Hepatic stellate cell (primary cell): ENCODE data around the gene DYSF.

ENCODE experiments used
- DNase-seq: peaks from one replicate; pipeline ENCODE4 v3.0.0; 2011; ENCODE audit warnings: low spot score

DYSF gene

GRCh38 chr2:71576541-71576940 lies 123.2 kb downstream of the DYSF start:
- no peak for DNase-seq

GRCh38 chr2:71577209-71577608 lies 123.8 kb downstream of the DYSF start:
- DNase-seq, result no peak

DNA sequence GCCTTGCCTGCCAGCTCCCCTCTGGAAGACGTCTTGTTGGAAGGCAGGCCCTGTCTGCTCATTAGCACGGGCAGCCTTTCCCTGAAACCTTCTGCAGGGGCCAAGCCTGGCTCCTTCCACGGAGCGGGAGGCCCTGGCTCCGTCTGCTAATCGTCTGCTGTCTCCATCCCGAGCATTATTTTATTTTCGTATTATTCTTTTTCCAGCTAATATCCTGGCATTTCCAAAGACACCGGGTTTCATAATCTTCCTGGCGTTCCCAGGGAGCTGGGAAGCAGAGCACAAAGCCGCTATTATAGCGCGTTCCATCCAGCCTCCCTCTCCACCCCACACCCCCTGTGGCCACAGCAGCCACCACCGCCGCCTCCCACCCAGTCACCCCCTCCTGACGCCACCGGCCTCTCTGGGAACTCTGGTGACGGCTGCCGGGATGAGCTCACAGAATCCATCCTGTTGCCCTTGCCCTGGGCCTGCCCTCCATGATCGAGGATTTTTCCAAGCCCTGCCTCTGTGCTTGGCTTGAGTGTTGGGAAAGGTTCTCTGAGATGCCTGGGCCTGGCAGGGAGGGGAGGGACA lies 125.5 kb downstream of the DYSF start:
- DNase-seq, result peak; percentile 90

DNA sequence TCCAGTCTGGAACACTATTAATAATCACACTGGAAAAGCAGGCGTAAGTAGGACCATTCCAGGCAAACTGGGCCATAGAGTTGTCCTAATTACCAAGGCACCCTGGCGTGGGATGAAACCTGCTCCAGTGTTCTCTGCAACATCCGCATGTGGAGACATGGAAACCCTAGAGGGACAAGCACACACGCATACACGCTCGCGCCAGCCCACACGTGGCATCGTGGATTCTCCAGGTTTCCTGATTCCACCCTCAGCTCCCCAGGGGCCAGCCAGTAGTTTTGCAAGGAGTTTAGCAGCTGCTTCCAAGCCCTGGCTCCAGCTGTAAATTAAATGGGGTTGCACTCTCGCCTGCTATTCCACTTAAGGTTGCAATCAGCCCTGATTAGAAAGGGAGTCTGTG lies 127.7 kb downstream of the DYSF start:
- no peak for DNase-seq

DNA sequence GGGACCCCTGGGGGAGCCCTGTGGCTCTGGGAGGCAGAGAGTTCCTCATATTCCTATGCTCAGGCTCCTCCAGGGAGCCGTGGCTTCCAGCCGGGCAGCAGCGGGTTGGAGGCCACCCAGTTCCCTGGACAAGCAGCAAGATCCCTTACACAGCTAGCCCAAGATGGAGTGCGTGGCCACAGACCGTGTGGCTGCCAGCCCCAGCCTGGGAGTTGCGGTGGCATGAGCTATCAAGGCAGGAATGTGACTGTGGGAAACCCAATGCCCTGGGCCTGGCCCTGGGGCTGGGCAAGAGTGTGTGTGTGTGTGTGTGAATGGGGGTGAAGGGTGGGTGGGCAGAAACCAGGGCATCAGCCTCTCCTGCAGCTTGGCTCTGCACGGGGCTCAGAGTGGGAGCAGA lies 130.5 kb downstream of the DYSF start:
- DNase-seq, result no peak

DNA sequence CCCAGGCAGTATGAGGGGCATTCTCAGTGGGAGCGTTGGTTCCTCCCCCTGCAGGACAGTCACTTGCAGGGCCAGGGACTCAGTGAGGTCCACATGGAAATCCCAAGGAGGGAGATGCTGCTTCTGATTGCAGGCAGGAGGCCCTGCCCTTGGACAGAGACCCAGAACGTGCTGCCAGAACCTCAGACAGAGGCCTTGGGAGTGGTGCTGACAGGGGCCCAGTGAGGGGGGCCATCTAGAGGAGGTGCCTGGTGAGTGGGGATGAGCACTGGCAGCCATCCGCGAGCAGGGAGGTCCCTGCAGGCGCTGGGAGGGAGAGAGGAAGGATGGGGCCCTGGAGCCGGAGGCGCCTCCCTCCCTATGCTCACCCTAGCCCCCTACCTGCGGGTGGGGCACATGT lies 133.1 kb downstream of the DYSF start:
- DNase-seq, result no peak

- DNase-seq, result no peak
These were observed 134.2 kb downstream of the DYSF start for GRCh38 chr2:71587509-71588073.

GRCh38 chr2:71588497-71589170 lies 135.3 kb downstream of the DYSF start:
- no peak for DNase-seq

- DNase-seq, result no peak
These were observed 136.4 kb downstream of the DYSF start for GRCh38 chr2:71589763-71590162.

DNA sequence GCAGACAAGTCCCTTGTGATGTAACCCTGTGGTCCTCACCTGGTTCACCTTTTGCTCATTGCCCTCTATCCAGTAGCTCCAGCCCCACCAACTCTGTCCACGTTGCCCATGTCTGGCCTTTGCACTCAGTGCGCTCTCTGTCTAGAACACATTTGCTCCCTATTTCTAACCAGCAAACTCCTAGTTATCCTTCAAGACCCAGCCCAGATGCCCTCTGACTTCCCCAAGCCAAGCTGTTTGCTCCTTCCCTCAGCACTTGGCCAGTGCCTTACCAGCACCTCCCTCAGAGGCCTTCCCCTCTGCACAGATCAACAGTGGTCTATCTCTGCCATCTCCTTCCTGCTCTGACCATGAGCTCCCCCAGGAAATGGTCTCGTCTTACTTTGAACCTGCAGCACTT lies 137.7 kb downstream of the DYSF start:
- no peak for DNase-seq

GRCh38 chr2:71592181-71592711 lies 138.9 kb downstream of the DYSF start:
- no peak for DNase-seq

- DNase-seq, result no peak
These were observed 142.2 kb downstream of the DYSF start for GRCh38 chr2:71595569-71595968.

DNA sequence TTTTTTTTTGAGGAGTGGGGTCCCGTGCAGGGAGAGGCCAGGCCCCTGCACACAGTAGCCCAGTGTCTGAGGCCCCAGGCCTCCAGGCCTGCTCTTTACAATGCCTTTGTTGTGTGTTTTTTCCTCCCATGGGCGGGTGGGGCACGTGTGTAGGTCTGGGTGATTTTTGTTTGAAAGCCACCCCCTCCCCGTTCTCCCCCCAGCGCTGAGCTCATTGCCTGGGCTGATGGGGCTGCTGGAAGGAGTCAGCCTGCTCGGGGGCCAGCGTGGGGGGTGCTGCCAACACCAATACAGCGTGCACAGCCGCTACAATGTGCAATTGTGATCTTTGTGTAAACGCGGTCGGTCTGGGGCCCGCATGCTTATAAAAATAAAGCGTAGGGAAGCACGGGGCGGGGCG lies 142.7 kb downstream of the DYSF start:
- no peak for DNase-seq

- DNase-seq, result no peak
These were observed 144.4 kb downstream of the DYSF start for GRCh38 chr2:71597756-71598155.

GRCh38 chr2:71598526-71598925 lies 145.2 kb downstream of the DYSF start:
- no peak for DNase-seq

DNA sequence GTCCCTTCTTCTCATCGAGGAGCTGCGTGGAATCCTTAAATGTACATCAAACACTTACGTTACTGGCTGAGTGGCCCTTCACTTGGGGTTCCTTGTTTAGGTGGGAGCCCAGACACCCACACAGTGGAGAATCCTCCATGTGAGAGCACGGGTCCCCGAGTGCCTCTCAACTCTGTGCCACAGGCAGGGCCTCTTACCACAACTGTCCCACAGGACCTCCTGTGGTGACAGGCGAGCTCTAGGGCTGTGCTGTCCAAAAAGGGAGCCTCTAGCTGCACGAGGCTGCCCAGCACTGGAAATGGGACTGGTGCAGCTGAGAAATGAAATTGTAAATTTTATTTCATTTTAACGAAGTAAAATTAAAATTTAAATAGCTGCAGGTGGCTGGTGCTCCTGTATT lies 145.7 kb downstream of the DYSF start:
- no peak for DNase-seq

GRCh38 chr2:71599646-71600236 lies 146.4 kb downstream of the DYSF start:
- no peak for DNase-seq

DNA sequence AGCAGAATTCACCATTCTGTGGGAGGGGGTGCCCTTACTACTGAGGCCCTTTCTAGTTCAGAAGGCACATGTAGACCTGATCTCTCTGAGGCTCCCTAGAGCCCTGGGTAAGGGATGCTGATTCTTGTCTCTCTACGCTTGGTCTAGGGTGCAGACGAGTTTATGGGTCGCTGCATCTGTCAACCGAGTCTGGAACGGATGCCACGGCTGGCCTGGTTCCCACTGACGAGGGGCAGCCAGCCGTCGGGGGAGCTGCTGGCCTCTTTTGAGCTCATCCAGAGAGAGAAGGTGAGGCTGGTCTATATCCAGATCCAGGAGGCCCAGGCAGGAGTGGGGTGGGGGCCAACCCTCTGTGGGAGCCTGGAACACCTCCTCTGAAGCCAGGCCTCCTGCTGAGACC lies 147.2 kb downstream of the DYSF start:
- no peak for DNase-seq

DNA sequence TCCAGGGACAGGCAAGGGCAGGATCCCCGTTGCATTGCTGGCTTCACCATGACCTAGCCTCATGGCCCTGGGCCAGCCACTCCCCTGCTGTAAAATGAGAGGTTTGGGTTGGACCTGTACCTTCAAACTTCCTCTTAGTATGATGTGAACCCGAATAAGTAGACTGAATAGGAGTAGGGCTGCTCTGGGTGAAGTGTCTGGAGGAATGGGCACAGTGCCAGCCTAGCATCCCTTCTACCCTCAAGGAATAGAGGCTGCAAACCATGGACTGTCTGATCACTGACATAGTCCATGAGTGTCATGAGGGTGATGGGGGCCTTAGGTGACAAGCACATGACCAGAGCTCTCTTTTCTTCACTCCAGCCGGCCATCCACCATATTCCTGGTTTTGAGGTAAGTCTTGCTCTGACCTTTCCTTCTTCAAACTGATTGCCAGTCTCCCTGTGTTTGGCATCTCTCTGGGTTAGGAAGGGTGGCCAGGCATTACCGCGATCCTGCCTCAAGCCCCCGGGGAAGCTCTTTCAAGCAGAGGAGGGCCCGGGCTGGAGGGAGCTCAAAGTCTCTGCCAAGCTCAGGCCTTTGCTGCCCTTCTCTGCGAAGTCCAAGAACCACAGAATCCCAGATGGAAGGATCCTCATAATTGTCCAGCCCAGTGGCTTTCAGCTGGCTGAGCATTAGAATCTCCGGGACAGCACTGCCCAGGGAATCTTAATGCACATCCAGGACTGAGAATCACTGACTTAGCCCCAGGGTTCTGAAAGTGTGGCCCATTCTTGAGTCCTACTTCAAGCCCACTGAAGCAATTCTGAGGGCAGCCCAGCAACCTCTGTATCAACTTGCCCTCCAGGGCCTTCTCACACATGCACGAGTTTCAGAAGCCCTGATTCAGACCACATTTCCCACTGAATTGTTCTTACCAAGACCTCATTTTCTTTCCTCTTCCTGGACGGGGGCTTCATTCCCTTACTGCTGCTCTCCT lies 148.1 kb downstream of the DYSF start:
- DNase-seq, result no peak

DNA sequence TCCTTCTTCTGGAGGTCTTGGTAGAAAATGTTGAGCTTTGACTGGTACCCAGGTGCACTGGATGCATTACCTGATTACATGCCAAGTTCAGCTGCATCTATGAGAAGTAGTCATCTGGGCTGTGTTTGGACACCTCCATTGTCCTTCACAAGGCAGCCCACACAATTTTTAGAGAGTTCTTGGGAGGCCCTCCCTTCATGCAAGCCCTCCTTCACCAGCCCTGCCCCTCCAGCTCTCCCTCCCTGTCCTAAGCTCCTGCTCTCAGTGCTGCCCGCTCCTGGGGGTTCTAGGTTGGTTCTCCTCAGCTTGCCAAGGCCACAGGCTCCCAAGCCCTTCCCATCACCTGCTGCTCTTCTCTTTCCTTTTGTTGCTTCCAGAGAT lies 148.7 kb downstream of the DYSF start:
- no peak for DNase-seq

DNA sequence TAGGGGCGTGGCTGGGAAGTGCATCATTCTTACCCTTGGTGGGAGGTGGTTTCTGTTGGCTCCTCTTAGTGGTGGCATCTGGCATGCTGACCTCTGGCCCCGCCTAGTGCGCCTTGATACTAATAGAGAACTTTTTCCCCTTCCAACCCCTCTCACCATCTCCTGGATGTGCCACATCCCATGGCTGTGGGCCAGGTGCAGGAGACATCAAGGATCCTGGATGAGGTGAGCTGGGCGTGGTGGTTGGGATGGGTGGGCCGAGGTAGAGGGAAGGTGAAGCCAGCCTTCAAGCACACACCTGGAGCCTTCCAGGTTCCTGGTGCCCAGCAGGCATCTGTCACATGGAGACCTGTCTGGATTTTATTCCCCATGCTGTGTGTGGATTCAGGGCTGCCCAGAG lies 149.2 kb downstream of the DYSF start:
- no peak for DNase-seq

DNA sequence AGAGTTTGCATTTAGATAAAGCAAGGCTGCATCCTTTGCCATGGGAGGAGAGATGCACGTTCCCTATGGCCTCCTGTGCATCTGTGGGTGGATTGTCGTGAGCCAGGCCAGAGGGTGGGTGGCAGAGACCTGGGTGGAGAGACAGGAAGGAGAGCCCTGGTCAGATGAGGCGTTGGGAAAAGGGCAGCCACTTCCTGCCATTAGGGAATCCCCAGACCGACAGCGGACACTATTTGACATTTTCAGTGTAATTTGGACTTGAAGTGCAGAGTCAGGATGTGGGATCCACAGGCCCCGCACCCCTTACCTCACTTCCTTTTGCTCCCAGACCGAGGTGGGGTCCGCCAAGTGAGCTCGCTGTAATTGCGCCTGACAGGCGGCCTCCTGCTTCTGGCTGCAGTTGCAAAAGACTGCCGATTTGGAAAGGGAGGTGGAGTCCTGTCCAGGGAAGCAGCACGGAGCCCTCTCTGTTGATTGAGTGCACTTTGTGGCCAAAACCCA lies 150.0 kb downstream of the DYSF start:
- DNase-seq, result no peak
